Measurements from ENCODE around the gene LGALS14.
A peak's percentile ranks its signal among the peaks of the same experiment; 100 is the strongest.

The LGALS14 gene, protein sequence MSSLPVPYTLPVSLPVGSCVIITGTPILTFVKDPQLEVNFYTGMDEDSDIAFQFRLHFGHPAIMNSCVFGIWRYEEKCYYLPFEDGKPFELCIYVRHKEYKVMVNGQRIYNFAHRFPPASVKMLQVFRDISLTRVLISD

GRCh38 chr19:39704181-39705044, at the start of gene LGALS14:
Gene LGALS14, plus strand, starts transcription at chr19:39704481. Its CDS starts 48 bp downstream, at chr19:39704529.
- Histone ChIP-seq H3K9ac (no peak within 1 kb of the TSS), H3K4me3 (IDR thresholded peaks at IDR 0.05; ENCODE audit: insufficient read depth, low read depth, low read length) (no peak within 1 kb of the TSS), H3K36me3 (ENCODE audit: insufficient read depth) (no peaks in the 10 kb centered on the region), H3K79me2 (ENCODE audit: insufficient read depth, low read depth) (no peaks in the 10 kb centered on the region), H4K20me1 (ENCODE audit: insufficient read depth) (no peaks in the 10 kb centered on the region), H3K27ac (peak within 1 kb of the TSS; percentile 1; the same call in 1 of the 2 replicates), H3K27me3 (ENCODE audit: insufficient read depth, low read depth) (no peaks in the 10 kb centered on the region), H3K4me1 (ENCODE audit: low read depth, poor library complexity, severe bottlenecking) (peaks cover 20% of the 10 kb centered on the region), H3K4me2 (peak within 1 kb of the TSS; percentile 51; the same call in 1 of the 2 replicates), H2AFZ (ENCODE audit: low read depth) (peak within 1 kb of the TSS; percentile 2; the same call in 1 of the 2 replicates)
- no peak for TF ChIP-seq CTCF (conservative IDR thresholded peaks at IDR 0.05; ENCODE audit: low read depth, low read length)

GRCh38 chr19:39655613-39656012, 48.7 kb upstream of the LGALS14 start, which contains the start of gene LGALS16:
Gene LGALS16, plus strand, starts transcription at chr19:39655913. Its CDS starts 49 bp downstream, at chr19:39655962.
- Histone ChIP-seq H3K4me1 (ENCODE audit: low read depth, poor library complexity, severe bottlenecking) (no peaks in the 10 kb centered on the region), H3K4me3 (IDR thresholded peaks at IDR 0.05; ENCODE audit: insufficient read depth, low read depth, low read length) (no peak within 1 kb of the TSS), H3K9ac (no peak within 1 kb of the TSS), H3K4me2 (no peak within 1 kb of the TSS), H3K79me2 (ENCODE audit: insufficient read depth, low read depth) (no peaks in the 10 kb centered on the region), H3K27me3 (ENCODE audit: insufficient read depth, low read depth) (no peaks in the 10 kb centered on the region), H3K27ac (no peak within 1 kb of the TSS), H4K20me1 (ENCODE audit: insufficient read depth) (no peaks in the 10 kb centered on the region), H3K36me3 (ENCODE audit: insufficient read depth) (no peaks in the 10 kb centered on the region), H2AFZ (ENCODE audit: low read depth) (no peak within 1 kb of the TSS)
- TF ChIP-seq CTCF (conservative IDR thresholded peaks at IDR 0.05; ENCODE audit: low read depth, low read length), result no peak

DNA sequence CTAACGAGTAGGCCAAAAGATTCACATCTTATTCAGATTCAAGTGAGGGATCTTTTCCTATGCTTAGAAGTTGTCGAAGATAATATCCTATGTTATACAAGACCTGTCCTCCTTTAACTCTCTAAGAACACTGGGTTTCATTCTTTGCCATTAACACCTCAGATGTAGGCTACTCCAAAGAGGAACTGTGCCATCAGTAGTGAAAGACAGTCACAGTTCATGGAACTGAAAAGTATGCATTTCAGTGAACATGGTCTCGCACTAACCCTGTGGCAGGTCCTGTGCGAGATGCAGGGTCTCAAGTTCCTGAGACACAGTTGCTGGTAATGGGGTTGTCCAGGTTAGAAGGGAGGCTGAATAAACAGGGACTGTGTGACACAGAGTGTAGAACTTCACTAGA, 44.5 kb upstream of the LGALS14 start:
- Histone ChIP-seq H3K4me2 (no peak overlapping the region), H2AFZ (ENCODE audit: low read depth) (no peak overlapping the region), H3K27ac (no peak overlapping the region), H3K27me3 (ENCODE audit: insufficient read depth, low read depth) (no peaks in the 10 kb centered on the region), H3K79me2 (ENCODE audit: insufficient read depth, low read depth) (no peaks in the 10 kb centered on the region), H3K4me3 (IDR thresholded peaks at IDR 0.05; ENCODE audit: insufficient read depth, low read depth, low read length) (no peak overlapping the region), H4K20me1 (ENCODE audit: insufficient read depth) (no peaks in the 10 kb centered on the region), H3K4me1 (ENCODE audit: low read depth, poor library complexity, severe bottlenecking) (no peaks in the 10 kb centered on the region), H3K36me3 (ENCODE audit: insufficient read depth) (no peaks in the 10 kb centered on the region), H3K9ac (no peak overlapping the region)
- TF ChIP-seq CTCF (conservative IDR thresholded peaks at IDR 0.05; ENCODE audit: low read depth, low read length), result no peak

- Histone ChIP-seq H2AFZ (ENCODE audit: low read depth) (no peak overlapping the region), H3K4me3 (IDR thresholded peaks at IDR 0.05; ENCODE audit: insufficient read depth, low read depth, low read length) (no peak overlapping the region), H3K36me3 (ENCODE audit: insufficient read depth) (no peaks in the 10 kb centered on the region), H3K4me1 (ENCODE audit: low read depth, poor library complexity, severe bottlenecking) (no peaks in the 10 kb centered on the region), H3K79me2 (ENCODE audit: insufficient read depth, low read depth) (no peaks in the 10 kb centered on the region), H3K27me3 (ENCODE audit: insufficient read depth, low read depth) (no peaks in the 10 kb centered on the region), H3K9ac (no peak overlapping the region), H3K27ac (no peak overlapping the region), H3K4me2 (no peak overlapping the region), H4K20me1 (ENCODE audit: insufficient read depth) (no peaks in the 10 kb centered on the region)
- no peak for TF ChIP-seq CTCF (conservative IDR thresholded peaks at IDR 0.05; ENCODE audit: low read depth, low read length)
These were observed 43.6 kb upstream of the LGALS14 start for GRCh38 chr19:39660661-39661060.
